NCI-H345 treated with DMSO at 0.1 percent for 48 hours (cell line): ENCODE measurements around the gene RAB23.
A peak's percentile ranks its signal among the peaks of the same experiment; 100 is the strongest.

ENCODE experiments used
- DNase-seq: peaks from one replicate; lab custom pipeline; 2025; ENCODE audit not compliant: unreplicated experiment; lab: John Stamatoyannopoulos, UW

RAB23 gene

DNA sequence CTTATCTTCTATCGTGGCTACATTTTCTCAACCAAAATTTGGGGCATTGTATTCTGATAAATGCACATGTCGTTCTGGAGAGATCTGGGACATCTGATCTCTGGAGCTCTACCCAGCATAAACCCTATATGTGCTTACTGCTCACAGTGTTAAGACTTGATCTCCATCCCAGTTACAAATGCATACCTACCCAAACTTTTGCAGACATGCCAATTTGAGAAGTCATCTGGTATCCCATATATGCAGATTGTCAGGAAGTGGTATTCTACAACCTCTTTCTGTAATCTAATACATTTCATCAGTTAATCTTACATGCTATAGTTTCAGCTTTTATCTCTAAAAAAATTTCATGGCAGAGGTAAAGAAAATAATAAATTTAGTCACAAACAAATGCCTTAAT, 38.8 kb downstream of the RAB23 start:
- DNase-seq, result no peak

DNA sequence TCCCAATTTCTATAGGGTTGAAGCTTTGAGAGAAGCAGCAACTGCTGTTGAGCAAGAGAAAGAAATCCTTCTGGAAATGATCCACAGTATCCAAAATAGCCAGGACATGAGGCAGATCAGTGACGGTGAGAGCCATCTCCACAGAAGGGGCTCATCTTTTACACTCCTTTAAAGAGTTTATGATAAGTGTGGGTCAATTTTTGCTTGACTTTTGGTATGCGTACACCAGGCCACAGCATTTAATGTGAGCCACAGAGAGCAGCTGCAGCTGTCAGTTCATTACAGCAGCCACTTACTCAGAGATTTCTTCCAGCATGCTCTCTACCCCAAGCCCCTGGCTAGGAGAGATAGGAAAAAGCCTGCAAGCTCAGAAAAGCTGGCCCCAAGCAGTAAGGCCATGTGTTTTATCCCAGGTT, 40.1 kb downstream of the RAB23 start:
- no peak for DNase-seq

- DNase-seq, result no peak
Observed at GRCh38 chr6:57180596-57180995, 41.5 kb downstream of the RAB23 start.

GRCh38 chr6:57177545-57178265, 44.4 kb downstream of the RAB23 start:
- DNase-seq, result no peak

GRCh38 chr6:57174511-57174907, 47.6 kb downstream of the RAB23 start:
- no peak for DNase-seq

- no peak for DNase-seq
Observed at GRCh38 chr6:57173886-57174510, 48.1 kb downstream of the RAB23 start.

DNA sequence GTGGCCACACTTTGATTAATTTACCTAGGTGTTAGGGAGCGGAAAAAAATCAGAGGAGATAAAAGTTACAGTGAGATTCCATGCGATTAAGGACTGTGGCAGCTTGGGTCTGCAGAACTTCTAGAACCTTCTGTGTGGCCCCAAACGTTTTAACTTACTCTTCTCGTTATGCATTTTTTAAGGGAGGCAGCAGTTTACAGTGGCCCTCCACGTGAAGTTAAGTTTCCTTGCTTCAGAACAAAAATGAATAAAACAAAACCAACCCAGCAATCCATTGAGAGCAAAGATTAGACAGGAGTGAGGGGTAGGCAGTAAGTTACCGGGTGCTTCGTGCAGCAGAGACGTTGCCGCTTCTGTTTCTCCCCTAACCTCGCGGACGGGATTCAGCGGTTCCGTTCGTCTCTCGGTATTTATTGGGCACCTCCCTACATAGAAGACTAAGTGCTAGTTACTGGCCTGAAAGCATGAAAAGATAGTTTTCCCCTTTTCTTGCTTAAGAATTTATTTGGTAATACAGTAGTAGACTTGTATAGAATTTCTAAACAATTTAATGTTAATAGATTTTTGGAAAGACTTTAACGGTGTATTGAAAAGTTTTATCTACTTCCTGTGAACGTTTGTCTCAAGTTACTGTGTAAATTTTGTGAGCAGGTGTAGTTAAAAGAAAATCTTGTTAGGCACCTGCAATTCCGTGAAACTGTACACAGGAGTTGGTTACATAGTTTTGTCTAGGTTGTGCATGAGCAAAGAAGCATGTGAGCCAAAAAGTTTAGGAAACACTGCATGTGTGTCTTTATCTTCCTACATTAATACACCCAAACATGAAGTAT, 48.8 kb downstream of the RAB23 start:
- DNase-seq, result no peak

- DNase-seq, result peak; percentile 52
Observed at GRCh38 chr6:57172136-57173055, 49.7 kb downstream of the RAB23 start, which contains the start of gene BAG2. Gene BAG2 (plus strand): TSS chr6:57172326. CDS start chr6:57172698, 372 bp downstream.

DNA sequence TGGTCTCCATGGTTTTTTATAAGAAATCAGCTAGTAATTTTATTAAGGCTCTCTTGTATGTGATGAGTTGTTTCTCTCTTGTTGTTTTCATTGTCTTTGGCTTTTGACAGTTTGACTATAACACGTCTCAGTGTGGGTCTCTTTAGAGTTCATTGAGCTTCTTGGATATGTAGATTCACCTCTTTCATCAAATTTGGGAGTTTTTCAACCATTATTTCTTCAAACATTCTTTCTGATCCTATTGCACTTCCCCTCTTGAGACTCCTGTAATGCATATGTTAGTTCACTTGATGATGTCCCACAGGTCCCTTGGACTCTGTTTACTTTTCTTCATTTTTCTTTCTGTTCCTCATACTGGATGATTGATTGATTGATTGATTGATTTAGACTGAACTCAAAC, 57.0 kb downstream of the RAB23 start:
- no peak for DNase-seq

- no peak for DNase-seq
Observed at GRCh38 chr6:57163956-57164355, 58.2 kb downstream of the RAB23 start.

DNA sequence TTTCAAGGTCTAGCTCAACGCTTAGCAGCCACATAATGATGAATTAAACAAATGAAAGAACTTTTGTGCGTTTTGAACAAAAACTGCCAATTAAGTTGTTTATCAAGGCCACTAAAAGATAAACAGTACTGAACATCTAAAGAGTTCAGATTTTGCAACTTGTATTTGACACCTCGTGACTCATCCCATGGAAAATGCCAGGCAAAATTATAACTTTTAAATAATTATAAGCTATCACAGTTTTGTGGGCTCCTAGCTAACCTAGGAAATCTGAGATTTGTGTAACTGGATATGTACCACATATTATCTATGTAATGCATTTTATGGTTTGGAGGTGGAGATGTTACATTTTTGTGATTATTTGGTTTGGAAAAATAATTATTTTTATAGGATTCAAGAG, 59.6 kb downstream of the RAB23 start:
- DNase-seq, result no peak

- DNase-seq, result no peak
Observed at GRCh38 chr6:57162028-57162427, 60.1 kb downstream of the RAB23 start.

DNA sequence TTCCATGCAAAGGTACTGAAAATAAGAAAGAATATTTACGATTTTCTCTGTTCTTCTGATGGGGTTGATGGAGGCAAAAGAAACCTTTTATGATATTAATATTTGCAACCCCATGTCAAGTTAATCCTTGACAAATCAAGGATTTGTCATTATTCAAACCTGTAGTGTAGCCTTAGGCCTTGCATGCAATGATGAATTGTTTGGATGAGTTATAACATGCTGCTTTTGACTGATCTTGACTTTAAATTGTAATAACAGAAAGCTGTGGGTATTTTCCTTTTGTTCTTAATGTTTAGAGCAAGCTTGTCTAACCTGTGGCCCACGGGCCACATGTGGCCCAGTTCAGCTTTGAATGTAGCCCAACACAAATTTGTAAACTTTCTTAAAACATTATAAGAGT, 63.0 kb downstream of the RAB23 start:
- DNase-seq, result no peak

DNA sequence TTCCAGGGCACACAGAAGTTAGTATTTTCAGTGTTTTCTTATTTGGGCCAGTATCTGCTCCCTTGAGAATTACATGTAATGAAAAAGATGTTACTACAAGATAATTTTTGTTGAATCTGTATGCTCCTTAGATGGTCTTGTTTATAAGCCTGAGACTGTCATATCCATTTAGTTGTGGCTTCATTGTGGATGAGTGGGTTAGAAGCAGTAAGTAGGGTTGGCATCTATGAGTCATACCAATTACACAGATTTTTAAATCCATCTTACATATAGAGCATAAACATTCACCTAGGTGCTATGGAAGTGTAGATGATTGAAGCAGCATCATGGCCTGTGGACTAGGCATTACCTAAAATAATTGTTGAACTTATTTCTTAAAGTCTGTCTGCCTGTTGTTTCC, 63.4 kb downstream of the RAB23 start:
- DNase-seq, result no peak

DNA sequence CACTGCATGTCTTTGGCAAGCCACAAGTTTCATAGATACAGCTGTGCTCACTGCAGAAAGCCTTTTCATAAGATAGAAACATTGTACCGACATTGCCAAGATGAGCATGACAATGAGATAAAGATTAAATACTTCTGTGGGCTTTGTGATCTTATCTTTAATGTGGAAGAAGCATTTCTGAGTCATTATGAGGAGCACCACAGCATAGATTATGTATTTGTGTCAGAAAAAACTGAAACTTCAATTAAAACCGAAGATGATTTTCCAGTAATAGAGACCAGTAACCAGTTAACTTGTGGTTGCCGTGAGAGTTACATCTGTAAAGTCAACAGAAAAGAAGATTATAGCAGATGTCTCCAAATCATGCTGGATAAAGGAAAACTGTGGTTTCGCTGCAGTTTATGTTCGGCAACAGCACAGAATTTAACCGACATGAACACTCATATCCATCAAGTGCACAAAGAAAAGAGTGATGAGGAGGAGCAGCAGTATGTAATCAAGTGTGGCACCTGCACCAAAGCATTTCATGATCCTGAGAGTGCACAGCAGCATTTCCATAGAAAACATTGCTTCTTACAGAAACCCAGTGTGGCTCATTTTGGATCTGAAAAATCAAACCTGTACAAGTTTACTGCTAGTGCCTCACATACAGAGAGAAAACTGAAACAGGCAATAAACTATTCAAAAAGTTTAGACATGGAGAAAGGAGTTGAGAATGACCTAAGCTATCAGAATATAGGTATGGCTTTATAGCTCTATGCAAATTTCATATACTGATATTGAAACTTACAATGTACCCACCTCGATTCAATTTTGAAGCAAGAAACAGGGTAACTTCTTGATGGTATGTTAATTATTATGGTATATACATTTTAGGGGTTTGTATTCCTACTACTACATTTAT, 73.9 kb downstream of the RAB23 start:
- DNase-seq, result no peak

DNA sequence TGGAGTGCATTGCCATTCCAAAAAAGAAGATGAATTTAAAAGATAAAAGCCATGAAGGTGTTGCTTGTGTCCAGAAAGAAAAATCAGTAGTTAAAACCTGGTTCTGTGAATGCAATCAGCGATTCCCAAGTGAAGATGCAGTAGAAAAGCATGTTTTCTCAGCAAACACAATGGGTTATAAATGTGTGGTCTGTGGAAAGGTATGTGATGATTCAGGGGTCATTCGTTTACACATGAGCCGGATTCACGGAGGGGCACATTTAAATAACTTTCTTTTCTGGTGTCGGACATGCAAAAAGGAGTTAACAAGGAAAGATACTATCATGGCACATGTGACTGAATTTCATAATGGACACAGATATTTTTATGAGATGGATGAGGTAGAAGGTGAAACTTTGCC, 74.7 kb downstream of the RAB23 start:
- DNase-seq, result no peak

DNA sequence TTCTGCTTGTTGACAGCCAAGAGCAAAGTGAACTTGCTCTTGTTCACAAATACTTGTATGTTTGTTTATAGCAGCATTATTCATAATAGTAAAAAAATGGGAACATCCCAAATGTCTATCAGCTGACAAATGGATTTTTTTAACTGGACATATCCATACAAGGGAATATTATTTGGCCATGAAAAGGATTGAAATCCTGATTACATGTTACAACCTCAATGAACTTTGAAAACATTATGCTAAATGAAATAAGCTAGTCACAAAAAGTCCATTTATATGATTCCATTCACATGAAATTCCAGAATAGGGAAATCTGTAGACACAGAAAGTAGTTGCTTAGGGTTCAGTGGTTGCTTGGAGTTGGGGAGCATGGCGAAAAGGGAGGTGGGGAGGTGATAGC, 78.4 kb downstream of the RAB23 start:
- DNase-seq, result no peak

GRCh38 chr6:57142178-57142525, 80.0 kb downstream of the RAB23 start:
- DNase-seq, result no peak

DNA sequence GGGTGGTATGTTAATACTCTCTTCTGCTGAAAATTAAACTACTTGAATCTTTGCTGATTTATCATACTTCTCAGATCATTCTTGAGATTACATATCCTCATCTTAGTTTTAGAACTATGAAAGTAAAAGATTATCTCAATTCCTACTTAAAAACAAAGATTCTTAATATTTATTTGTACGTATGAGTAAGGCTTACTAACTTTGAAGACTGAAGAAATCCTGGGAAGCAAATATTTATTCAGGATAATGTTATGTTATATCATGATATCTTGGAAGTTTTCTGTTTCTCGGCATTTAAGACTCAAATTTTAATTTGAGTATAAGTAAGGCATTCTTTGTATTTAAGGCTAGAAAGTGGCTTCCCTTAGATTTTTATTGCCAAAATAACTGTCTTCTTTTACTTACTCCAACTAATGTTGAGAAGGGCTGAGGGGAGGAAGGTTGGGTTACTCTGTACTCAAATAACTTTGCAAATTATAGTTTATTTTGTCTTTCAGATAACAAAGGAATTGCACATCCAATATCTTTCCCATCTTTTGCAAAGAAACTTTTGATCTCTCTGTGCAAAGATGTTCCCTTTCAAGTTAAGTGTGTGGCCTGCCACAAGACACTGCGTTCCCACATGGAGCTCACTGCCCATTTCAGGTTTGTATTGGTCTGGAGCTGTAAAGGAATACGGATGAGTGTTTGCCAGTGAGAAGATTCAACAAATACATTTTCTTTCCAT, 80.5 kb downstream of the RAB23 start:
- DNase-seq, result no peak
